Fibroblast of lung (primary cell): ENCODE data around the gene PCDHGC3. TPM values are rescaled to one million over a fixed set of nuclear protein-coding genes. Genes with fewer than 3 reads are reported as not detected.

ENCODE experiments used
- DNase-seq, 2 donors: peaks; one replicate each; pipeline versions ENCODE4 v3.0.0 to v3.0.0-alpha.2; 2010; ENCODE audit warnings: low read depth in 2 of 2
- H2AFZ ChIP-seq: 2 replicates; pipeline ENCODE4 v1.5.1; 2012; ENCODE audit warnings: low read length, control low read depth, inconsistent platforms
- H3K27ac ChIP-seq: 2 replicates; pipeline ENCODE4 v1.5.1; 2011; ENCODE audit warnings: low read length, control low read depth; ENCODE audit not compliant: insufficient read depth
- H3K27me3 ChIP-seq: 2 replicates; pipeline ENCODE4 v1.5.1; 2011; ENCODE audit warnings: mild to moderate bottlenecking, low read length; ENCODE audit not compliant: control insufficient read depth, insufficient read depth
- H3K36me3 ChIP-seq: 2 replicates; pipeline ENCODE4 v1.5.1; 2011; ENCODE audit warnings: low read length; ENCODE audit not compliant: control insufficient read depth, insufficient read depth
- H3K4me1 ChIP-seq: 2 replicates; pipeline ENCODE4 v1.5.1; 2011; ENCODE audit warnings: low read length; ENCODE audit not compliant: control insufficient read depth, insufficient read depth; ENCODE audit errors: extremely low read depth
- H3K4me2 ChIP-seq: 2 replicates; pipeline ENCODE4 v1.5.1; 2011; ENCODE audit warnings: low read length, control low read depth; ENCODE audit not compliant: insufficient read depth; ENCODE audit errors: extremely low read depth
- H3K4me3 ChIP-seq, 4 experiments: fragments of 200-600 bp in 1 of 4; sonication (generic) in 1 of 4; replicated peaks in 1 of 4; 2 replicates each; pipeline ENCODE4 v1.5.1; 2011 to 2016; ENCODE audit warnings: low read length in 4 of 4, low read depth in 3 of 4, mild to moderate bottlenecking in 3 of 4, control low read depth in 2 of 4, inconsistent platforms in 1 of 4, mixed read lengths in 1 of 4; ENCODE audit not compliant: insufficient read depth in 1 of 4; ENCODE audit errors: control extremely low read depth in 1 of 4
- H3K79me2 ChIP-seq: 2 replicates; pipeline ENCODE4 v1.5.1; 2012; ENCODE audit warnings: mild to moderate bottlenecking, low read length, inconsistent platforms; ENCODE audit not compliant: control insufficient read depth, insufficient read depth
- H3K9ac ChIP-seq: 2 replicates; pipeline ENCODE4 v1.5.1; 2011; ENCODE audit warnings: mild to moderate bottlenecking, low read length, control low read depth; ENCODE audit not compliant: insufficient read depth
- H3K9me3 ChIP-seq: 2 replicates; pipeline ENCODE4 v1.5.1; 2012; ENCODE audit warnings: low read depth, low read length; ENCODE audit not compliant: control insufficient read depth, insufficient read depth
- H4K20me1 ChIP-seq: 2 replicates; pipeline ENCODE4 v1.5.1; 2011; ENCODE audit warnings: low read length; ENCODE audit not compliant: control insufficient read depth, insufficient read depth; ENCODE audit errors: extremely low read depth
- CTCF ChIP-seq, 2 donors: IDR thresholded peaks in 1 of 2; conservative IDR thresholded peaks in 1 of 2; 1 replicate in 1 of 2; 2 replicates in 1 of 2; pipeline ENCODE4 v1.5.1; 2011 to 2012; ENCODE audit warnings: low read length in 2 of 2, control low read depth in 1 of 2, inconsistent platforms in 1 of 2, low read depth in 1 of 2, mild to moderate bottlenecking in 1 of 2
- EZH2 ChIP-seq: IDR thresholded peaks from 2 replicates; pipeline ENCODE4 v1.5.1; 2012; ENCODE audit warnings: low read length, control low read depth, mild to moderate bottlenecking; ENCODE audit errors: missing control alignments
- polyA plus RNA-seq, 2 donors: library from polyadenylated mRNA; depleted of rRNA in 1 of 2; stranded (reverse) in 1 of 2; unstranded in 1 of 2; fragments of >200 nt; gene quantifications; 2 replicates each; pipeline ENCODE4 v1.2.1, GENCODE V29; 2011 to 2012; ENCODE audit warnings: missing spikeins in 1 of 2
- total RNA-seq: library from RNA; depleted of rRNA; stranded (reverse); fragments of >200 nt; gene quantifications from 2 replicates; pipeline ENCODE4 v1.2.1, GENCODE V29; 2014

Gene PCDHGC3
- total and polyA plus RNA-seq, 2 donors (not counting 1 experiment from before 2014, with no cell fraction given), result 59.0 to 109 TPM

DNA sequence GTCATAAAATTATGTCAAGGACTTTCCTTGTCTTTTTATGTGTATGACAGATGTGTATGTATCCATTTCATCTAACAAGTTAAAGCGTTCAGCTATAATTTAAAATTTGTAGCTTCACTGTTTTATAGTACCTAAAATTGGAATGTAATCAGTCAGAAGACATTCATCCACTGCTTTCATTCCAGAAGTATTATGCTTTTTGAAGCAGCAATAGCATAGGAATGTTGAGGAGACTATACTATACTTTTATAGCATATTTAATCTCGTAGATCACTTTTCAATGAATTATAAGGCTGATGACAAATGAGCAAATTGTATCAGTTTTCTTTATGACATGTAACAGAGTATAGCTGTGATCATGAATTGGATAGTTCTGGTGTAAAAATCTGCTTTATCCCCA, 38.5 kb upstream of the PCDHGC3 start:
- Histone ChIP-seq H4K20me1 (no peaks in the 10 kb centered on the region), H3K4me3 (no peak overlapping the region), H3K27ac (no peak overlapping the region), H3K4me1 (no peaks in the 10 kb centered on the region), H3K79me2 (no peaks in the 10 kb centered on the region), H3K27me3 (no peaks in the 10 kb centered on the region), H3K4me2 (no peak overlapping the region), H2AFZ (no peak overlapping the region), H3K36me3 (no peaks in the 10 kb centered on the region), H3K9ac (no peak overlapping the region), H3K9me3 (no peaks in the 10 kb centered on the region)
- peak in 1 of 2 donors; percentile 27 for DNase-seq
- TF ChIP-seq CTCF (conservative IDR thresholded peaks at IDR 0.05 in 1 of 2, IDR thresholded peaks at IDR 0.05 in 1 of 2; ENCODE audit: low read depth in 1 of 2, low read length in 2 of 2) (no peak), EZH2 (no peak)

DNA sequence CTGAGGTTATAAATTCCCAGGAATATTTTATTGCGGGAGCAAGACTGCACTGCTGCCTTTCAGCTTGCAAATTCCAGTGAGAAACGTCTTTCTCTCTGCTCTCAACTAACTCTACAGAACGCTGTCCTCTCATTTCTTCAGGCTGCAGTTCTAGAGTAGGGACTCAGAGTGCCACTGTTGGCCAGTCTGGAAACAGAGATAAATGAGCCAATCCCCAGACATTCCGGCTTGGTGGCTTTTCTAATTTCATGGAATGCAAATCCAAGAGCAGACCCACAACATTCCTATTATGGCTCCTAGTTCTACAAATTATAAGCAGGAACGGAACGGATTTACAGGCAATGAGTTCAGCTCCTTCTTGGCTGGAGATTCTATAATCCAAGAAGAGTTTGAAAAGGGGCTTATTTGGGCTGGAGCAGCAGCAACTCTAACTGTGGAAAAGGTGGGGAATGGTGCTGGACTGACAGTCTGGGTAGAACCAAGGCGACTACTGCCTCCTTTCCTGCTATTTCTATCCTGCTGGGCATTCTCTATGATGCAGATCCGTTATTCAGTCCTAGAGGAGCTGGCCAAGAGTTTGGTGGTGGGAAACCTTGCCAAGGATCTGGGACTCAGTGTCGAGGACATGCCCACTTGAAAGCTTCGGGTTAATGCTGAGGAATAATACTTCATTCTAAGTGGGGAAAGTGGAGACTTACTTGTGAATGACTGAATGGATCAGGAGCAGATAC, 36.2 kb upstream of the PCDHGC3 start:
- no peak overlapping the region for H3K4me3 ChIP-seq
- H3K4me1 ChIP-seq, result no peaks in the 10 kb centered on the region
- H3K4me2 ChIP-seq, result no peak overlapping the region
- no peak overlapping the region for H3K9ac ChIP-seq
- no peaks in the 10 kb centered on the region for H3K27me3 ChIP-seq
- H3K36me3 ChIP-seq, result no peaks in the 10 kb centered on the region
- H4K20me1 ChIP-seq, result no peaks in the 10 kb centered on the region
- no peak overlapping the region for H2AFZ ChIP-seq
- no peaks in the 10 kb centered on the region for H3K79me2 ChIP-seq
- TF ChIP-seq EZH2 (no peak), CTCF (conservative IDR thresholded peaks at IDR 0.05 in 1 of 2, IDR thresholded peaks at IDR 0.05 in 1 of 2; ENCODE audit: low read depth in 1 of 2, low read length in 2 of 2) (no peak)
- peak in 1 of 2 donors; percentile 52 for DNase-seq
- no peaks in the 10 kb centered on the region for H3K9me3 ChIP-seq
- H3K27ac ChIP-seq, result no peak overlapping the region

DNA sequence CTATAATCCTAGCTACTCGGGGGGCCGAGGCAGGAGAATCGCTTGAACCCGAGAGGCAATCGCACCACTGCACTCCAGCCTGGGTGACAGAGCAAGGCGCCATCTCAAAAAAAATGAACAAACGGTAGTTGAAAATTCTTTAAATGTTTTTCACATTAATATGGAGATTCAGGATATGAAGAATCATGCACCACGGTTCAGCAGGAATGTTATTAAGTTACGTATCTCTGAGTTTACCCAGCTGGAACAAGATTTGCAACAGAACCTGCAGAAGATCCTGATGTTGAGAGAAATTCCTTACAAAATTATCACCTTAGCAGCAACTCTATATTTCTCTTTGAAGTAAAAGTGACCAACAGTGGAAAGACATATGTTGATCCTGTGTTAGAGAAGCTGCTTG, 35.4 kb upstream of the PCDHGC3 start:
- Histone ChIP-seq H3K4me1 (no peaks in the 10 kb centered on the region), H3K27ac (no peak overlapping the region), H4K20me1 (no peaks in the 10 kb centered on the region), H2AFZ (no peak overlapping the region), H3K9ac (no peak overlapping the region), H3K27me3 (no peaks in the 10 kb centered on the region), H3K36me3 (no peaks in the 10 kb centered on the region), H3K4me3 (no peak overlapping the region), H3K4me2 (no peak overlapping the region), H3K9me3 (no peaks in the 10 kb centered on the region), H3K79me2 (no peaks in the 10 kb centered on the region)
- TF ChIP-seq CTCF (conservative IDR thresholded peaks at IDR 0.05 in 1 of 2, IDR thresholded peaks at IDR 0.05 in 1 of 2; ENCODE audit: low read depth in 1 of 2, low read length in 2 of 2) (no peak), EZH2 (no peak)
- DNase-seq, result no peak
